ENCODE measurements around the gene UBR2.

DNA sequence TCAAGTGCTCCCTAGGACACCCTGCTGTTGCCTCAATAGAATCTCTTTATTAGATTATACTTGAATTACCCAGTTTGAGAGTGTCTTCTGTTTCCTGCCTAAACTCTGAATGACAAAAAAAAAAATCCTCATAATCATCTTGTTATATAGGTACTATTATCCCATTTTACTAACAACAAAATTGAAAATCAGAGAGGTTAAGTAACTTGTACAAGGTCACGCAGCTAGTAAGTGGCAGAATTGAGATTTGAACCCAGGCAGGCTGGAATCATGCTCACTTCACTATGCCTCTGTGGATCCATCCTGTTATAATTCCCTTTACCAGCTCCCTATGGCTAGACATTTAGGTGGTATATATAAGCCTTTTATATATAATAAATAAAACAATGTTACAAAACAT is 36.6 kb upstream of the UBR2 start:
- TF ChIP-seq, protein P1, sequence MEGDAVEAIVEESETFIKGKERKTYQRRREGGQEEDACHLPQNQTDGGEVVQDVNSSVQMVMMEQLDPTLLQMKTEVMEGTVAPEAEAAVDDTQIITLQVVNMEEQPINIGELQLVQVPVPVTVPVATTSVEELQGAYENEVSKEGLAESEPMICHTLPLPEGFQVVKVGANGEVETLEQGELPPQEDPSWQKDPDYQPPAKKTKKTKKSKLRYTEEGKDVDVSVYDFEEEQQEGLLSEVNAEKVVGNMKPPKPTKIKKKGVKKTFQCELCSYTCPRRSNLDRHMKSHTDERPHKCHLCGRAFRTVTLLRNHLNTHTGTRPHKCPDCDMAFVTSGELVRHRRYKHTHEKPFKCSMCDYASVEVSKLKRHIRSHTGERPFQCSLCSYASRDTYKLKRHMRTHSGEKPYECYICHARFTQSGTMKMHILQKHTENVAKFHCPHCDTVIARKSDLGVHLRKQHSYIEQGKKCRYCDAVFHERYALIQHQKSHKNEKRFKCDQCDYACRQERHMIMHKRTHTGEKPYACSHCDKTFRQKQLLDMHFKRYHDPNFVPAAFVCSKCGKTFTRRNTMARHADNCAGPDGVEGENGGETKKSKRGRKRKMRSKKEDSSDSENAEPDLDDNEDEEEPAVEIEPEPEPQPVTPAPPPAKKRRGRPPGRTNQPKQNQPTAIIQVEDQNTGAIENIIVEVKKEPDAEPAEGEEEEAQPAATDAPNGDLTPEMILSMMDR (IDR thresholded peaks at IDR 0.05) = no peak
- TF ChIP-seq POLR2A (IDR thresholded peaks at IDR 0.05) = no peak
- TF ChIP-seq EP300 (IDR thresholded peaks at IDR 0.05) = no peak

All from ovary (tissue), 3 donors.